NCI-H2227 treated with DMSO at 0.1 percent for 48 hours (cell line): ENCODE data around the gene CRADD.
A peak's percentile ranks its signal among the peaks of the same experiment; 100 is the strongest.

Experiments
- DNase-seq: peaks from one replicate; lab custom pipeline; 2025; lab: John Stamatoyannopoulos, UW

The CRADD gene

GRCh38 chr12:93671044-93671443 is 6.1 kb upstream of the CRADD start:
- no peak for DNase-seq

GRCh38 chr12:93673084-93673483 is 4.1 kb upstream of the CRADD start:
- DNase-seq: no peak

GRCh38 chr12:93674386-93674785 is 2.8 kb upstream of the CRADD start:
- DNase-seq: no peak

- peak; percentile 69 for DNase-seq
These were observed 574 bp upstream of the CRADD start for GRCh38 chr12:93676408-93677194.

GRCh38 chr12:93678779-93679178 is 1.6 kb downstream of the CRADD start:
- no peak for DNase-seq

GRCh38 chr12:93679308-93679925 is 2.2 kb downstream of the CRADD start:
- peak; percentile 52 for DNase-seq

- no peak for DNase-seq
These were observed 2.8 kb downstream of the CRADD start for GRCh38 chr12:93680006-93680405.

- peak; percentile 53 for DNase-seq
These were observed 5.7 kb downstream of the CRADD start for GRCh38 chr12:93682846-93683261.

- peak; percentile 53 for DNase-seq
These were observed 6.2 kb downstream of the CRADD start for GRCh38 chr12:93683410-93683809.

- no peak for DNase-seq
These were observed 7.5 kb downstream of the CRADD start for GRCh38 chr12:93684716-93685115.

- peak; percentile 41 for DNase-seq
These were observed 9.6 kb downstream of the CRADD start for GRCh38 chr12:93686572-93687356.

- no peak for DNase-seq
These were observed 12.1 kb downstream of the CRADD start for GRCh38 chr12:93689076-93689834.

- no peak for DNase-seq
These were observed 19.3 kb downstream of the CRADD start for GRCh38 chr12:93696462-93696861.

GRCh38 chr12:93698307-93699092 is 21.3 kb downstream of the CRADD start:
- DNase-seq: no peak

GRCh38 chr12:93699271-93700145 is 22.3 kb downstream of the CRADD start:
- DNase-seq: no peak

GRCh38 chr12:93702707-93703315 is 25.6 kb downstream of the CRADD start:
- DNase-seq: no peak

GRCh38 chr12:93704122-93704521 is 26.9 kb downstream of the CRADD start:
- DNase-seq: no peak

- no peak for DNase-seq
These were observed 27.4 kb downstream of the CRADD start for GRCh38 chr12:93704625-93705024.

- DNase-seq: peak; percentile 6
These were observed 28.1 kb downstream of the CRADD start for GRCh38 chr12:93705237-93705636.

- DNase-seq: peak; percentile 48
These were observed 29.2 kb downstream of the CRADD start for GRCh38 chr12:93706387-93706786.
